Upper lobe of right lung (tissue), 1 donor: ENCODE results near the gene SLC66A2. TPM values are rescaled to one million over a fixed set of nuclear protein-coding genes. Genes with fewer than 3 reads are reported as not detected.
"Not testable (repeated sequence)": the region's sequence is repeated elsewhere in the genome, so short reads cannot be mapped to it uniquely, and the experiment has no call there.

Source experiments
- ATAC-seq: fragments of 200-7000 bp; cut with Tn5 transposase; one replicate; pipeline ENCODE4 v1.9.1; 2020; ENCODE audit warnings: mild to moderate bottlenecking, moderate library complexity
- DNase-seq: peaks from one replicate; pipeline ENCODE4 v3.0.0-alpha.2; 2020
- H3K27ac ChIP-seq: fragments of 200-600 bp; one replicate; pipeline ENCODE4 v1.8.0; 2022
- H3K27me3 ChIP-seq: fragments of 200-600 bp; one replicate; pipeline ENCODE4 v1.8.0; 2022; ENCODE audit warnings: mild to moderate bottlenecking
- H3K36me3 ChIP-seq: fragments of 200-600 bp; one replicate; pipeline ENCODE4 v1.8.0; 2022
- H3K4me1 ChIP-seq: fragments of 200-600 bp; one replicate; pipeline ENCODE4 v1.8.0; 2022
- H3K4me3 ChIP-seq: fragments of 200-600 bp; one replicate; pipeline ENCODE4 v1.8.0; 2022; ENCODE audit warnings: mild to moderate bottlenecking
- H3K9me3 ChIP-seq: fragments of 200-600 bp; one replicate; pipeline ENCODE4 v1.8.0; 2022
- intact Hi-C: fragments of 100-400 bp; cut with DNase I; formaldehyde crosslinking; loops from one replicate; pipeline ENCODE4 v1.11.0; 2022
- long read RNA-seq: library from polyadenylated mRNA; unstranded; transcript quantifications from one replicate; pipeline ENCODE4 v2.0.0, GENCODE V29; 2021
- total RNA-seq: library from RNA; stranded (reverse); fragmentation: NEBNext Ultra II Directional; extraction: Animal tissue kit (Norgen Biotek cat#: 25700); gene quantifications from one replicate; pipeline ENCODE4 v1.2.1, GENCODE V29; 2021
- TF ChIP-seq, protein P1 (sequence below): fragments of 200-600 bp; IDR thresholded peaks from one replicate; pipeline ENCODE4 v1.8.0; 2022; ENCODE audit warnings: antibody characterized with exemption
- donor health status: DM: no; HTN: yes; CAD: no; lungs with severe emphysema.

SLC66A2 gene
- 59.5 TPM for total RNA-seq
- long read RNA-seq, transcript PQLC1-203 (6 exons, 2,555 nt) = major isoform, 89 of 241 reads
- long read RNA-seq, transcript PQLC1-202 (5 exons, 2,475 nt) = minor isoform, 48 of 241 reads
- long read RNA-seq, transcript PQLC1-211 (4 exons, 1,247 nt) = minor isoform, 24 of 241 reads
- long read RNA-seq, partial matches to known transcripts = 30 of 241 reads
- long read RNA-seq, other reads (novel, unspliced or antisense) = 49 of 241 reads

DNA sequence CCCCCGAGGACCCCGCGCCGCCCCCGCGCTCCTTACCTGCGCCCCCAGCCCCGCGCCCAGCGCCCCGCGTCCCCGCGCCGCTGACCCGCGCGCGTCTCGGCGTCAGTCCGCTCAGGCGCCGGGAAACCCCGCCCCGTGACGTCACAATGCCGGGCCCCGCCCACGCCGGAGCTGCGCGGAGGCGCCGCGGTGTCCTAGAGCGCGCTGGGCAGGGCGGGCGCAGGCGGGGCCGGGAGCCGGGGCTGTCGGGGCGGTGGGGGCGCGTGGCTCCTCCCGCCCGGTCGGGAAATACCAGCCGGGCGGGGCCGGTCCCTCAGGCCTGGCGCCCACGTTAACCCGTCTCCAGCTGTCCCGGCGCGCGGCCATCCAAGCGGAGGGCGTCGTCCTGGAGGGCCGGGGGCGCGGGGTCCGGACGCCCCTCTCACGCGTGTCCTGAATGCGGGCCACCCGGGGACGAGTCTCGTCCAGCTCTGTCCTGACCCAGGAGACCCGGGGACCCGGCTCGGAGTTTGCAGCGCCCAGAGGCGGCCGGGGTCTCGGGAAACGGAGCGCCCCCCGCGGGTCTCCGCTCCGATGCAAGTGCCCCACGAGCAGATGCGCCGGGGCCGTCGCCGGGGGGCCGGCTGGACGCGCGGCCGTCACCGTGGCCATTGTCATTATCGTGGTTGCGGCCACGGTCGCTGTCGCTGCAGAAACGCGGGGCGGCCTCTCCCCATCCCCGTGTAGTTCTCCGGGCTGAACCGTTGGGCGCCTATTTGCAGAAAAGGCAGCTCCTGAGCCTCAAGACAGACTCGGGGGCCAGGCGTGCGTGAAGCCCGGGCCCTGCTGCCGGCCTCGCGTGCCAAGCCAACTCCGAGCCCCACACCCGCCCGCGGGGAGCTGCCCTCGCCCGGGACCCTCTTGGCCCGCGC is at the start of gene SLC66A2:
TSS of gene SLC66A2 (minus strand) at position 109 of the 911 bp plus-strand sequence. CDS start 727 bp downstream, outside the sequence.
- H3K4me1 ChIP-seq = peaks cover 34% of the 10 kb centered on the region
- H3K9me3 ChIP-seq = no peaks in the 10 kb centered on the region
- H3K27ac ChIP-seq = peak within 1 kb of the TSS; percentile 81
- TF ChIP-seq, protein P1, sequence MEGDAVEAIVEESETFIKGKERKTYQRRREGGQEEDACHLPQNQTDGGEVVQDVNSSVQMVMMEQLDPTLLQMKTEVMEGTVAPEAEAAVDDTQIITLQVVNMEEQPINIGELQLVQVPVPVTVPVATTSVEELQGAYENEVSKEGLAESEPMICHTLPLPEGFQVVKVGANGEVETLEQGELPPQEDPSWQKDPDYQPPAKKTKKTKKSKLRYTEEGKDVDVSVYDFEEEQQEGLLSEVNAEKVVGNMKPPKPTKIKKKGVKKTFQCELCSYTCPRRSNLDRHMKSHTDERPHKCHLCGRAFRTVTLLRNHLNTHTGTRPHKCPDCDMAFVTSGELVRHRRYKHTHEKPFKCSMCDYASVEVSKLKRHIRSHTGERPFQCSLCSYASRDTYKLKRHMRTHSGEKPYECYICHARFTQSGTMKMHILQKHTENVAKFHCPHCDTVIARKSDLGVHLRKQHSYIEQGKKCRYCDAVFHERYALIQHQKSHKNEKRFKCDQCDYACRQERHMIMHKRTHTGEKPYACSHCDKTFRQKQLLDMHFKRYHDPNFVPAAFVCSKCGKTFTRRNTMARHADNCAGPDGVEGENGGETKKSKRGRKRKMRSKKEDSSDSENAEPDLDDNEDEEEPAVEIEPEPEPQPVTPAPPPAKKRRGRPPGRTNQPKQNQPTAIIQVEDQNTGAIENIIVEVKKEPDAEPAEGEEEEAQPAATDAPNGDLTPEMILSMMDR = no peak
- ATAC-seq (peak; percentile 88), DNase-seq (peak; percentile 98)
- no peaks in the 10 kb centered on the region for H3K36me3 ChIP-seq
- intact Hi-C loops = no loop called here
- peak within 1 kb of the TSS; percentile 76 for H3K4me3 ChIP-seq
- no peaks in the 10 kb centered on the region for H3K27me3 ChIP-seq

- H3K27ac ChIP-seq = no peak overlapping the region
- no peaks in the 10 kb centered on the region for H3K9me3 ChIP-seq
- no peak for DNase-seq
- intact Hi-C loops = no loop called here
- no peak overlapping the region for H3K4me3 ChIP-seq
- no peaks in the 10 kb centered on the region for H3K27me3 ChIP-seq
- TF ChIP-seq, protein P1 = no peak
- no peak for ATAC-seq
- no peaks in the 10 kb centered on the region for H3K4me1 ChIP-seq
- no peaks in the 10 kb centered on the region for H3K36me3 ChIP-seq
Measured at GRCh38 chr18:80000877-80001276, 49.4 kb upstream of the SLC66A2 start.

DNA sequence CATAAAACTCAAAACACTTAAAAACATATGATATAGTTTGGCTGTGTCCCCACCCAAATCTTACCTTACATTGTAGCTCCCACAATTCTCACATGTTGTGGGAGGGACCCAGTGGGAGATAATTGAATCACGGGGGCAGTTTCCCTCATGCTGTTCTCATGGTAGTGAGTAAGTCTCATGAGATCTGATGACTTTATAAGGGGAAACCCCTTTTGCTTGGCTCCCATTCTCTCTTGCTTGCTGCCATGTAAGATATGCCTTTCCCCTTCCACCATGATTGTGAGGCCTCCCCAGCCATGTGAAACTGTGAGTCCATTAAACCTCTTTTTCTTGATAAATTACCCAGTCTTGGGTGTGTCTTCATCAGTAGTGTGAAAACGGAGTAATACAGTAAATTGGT is 48.2 kb upstream of the SLC66A2 start:
- DNase-seq, H3K4me3 ChIP-seq, H3K36me3 ChIP-seq, ATAC-seq, H3K9me3 ChIP-seq, H3K27ac ChIP-seq, H3K4me1 ChIP-seq, H3K27me3 ChIP-seq, intact Hi-C loops: not testable (repeated sequence)

DNA sequence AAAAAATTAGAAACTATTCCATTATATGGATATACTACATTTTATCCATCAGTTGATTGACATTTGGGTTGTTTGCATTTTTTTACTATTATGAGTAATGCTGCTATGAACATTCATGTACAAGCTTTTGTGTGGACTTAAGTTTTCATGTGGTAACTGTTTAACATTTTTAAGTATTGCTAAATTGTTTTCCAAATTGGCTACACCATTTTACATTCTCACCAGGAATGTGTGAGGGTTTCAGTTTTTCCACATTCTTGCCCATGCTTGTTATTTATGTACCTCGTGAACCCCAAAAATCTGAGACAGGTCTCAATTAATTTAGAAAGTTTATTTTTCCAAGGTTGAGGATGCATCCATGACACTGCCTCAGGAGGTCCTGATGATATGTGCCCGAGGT is 40.0 kb upstream of the SLC66A2 start:
- intact Hi-C loops = no loop called here
- ATAC-seq = no peak
- Histone ChIP-seq H3K36me3 (no peaks in the 10 kb centered on the region), H3K27ac (no peak overlapping the region), H3K4me3 (no peak overlapping the region), H3K4me1 (peaks cover 17% of the 10 kb centered on the region), H3K27me3 (no peaks in the 10 kb centered on the region), H3K9me3 (no peaks in the 10 kb centered on the region)
- TF ChIP-seq, protein P1 = no peak
- no peak for DNase-seq

DNA sequence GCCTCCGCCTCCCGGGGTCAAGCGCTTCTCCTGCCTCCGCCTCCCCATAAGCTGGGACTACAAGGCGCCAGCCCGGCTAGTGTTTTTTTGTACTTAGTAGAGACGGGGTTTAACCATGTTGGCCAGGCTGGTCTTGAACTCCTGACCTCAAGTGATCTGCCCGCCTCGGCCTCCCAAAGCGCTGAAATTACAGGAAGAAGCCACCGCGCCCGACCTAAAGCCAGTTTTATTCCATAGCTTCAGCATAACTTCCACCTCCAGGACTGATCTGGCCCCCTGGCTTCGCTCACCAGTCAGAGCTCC is 37.7 kb upstream of the SLC66A2 start:
- TF ChIP-seq, protein P1 = no peak
- no peak for DNase-seq
- intact Hi-C loops = no loop called here
- Histone ChIP-seq H3K9me3 (no peaks in the 10 kb centered on the region), H3K36me3 (no peaks in the 10 kb centered on the region), H3K4me1 (peaks cover 19% of the 10 kb centered on the region), H3K27me3 (no peaks in the 10 kb centered on the region), H3K27ac (peak overlapping the region; percentile 98), H3K4me3 (peak overlapping the region; percentile 94)
- ATAC-seq = no peak
